Measurements from ENCODE around the gene FOXP1. TPM values are rescaled to one million over a fixed set of nuclear protein-coding genes. Genes with fewer than 3 reads are reported as not detected.

FOXP1 gene
- polyA plus RNA-seq, 1 donor (not counting 4 experiments of a cell fraction or from before 2014, with no cell fraction given) = 14.6 TPM

GRCh38 chr3:71543371-71544016 lies 40.0 kb downstream of the FOXP1 start:
- no peaks in the 10 kb centered on the region for H3K79me2 ChIP-seq (ENCODE audit: control insufficient read depth, insufficient read depth, low read length)
- no peaks in the 10 kb centered on the region for H3K9me3 ChIP-seq (ENCODE audit: control insufficient read depth, low read depth, low read length)
- TF ChIP-seq EZH2 (IDR thresholded peaks at IDR 0.05; ENCODE audit: low read length) = no peak
- TF ChIP-seq CTCF (optimal IDR thresholded peaks at IDR 0.05 in 1 of 3, IDR thresholded peaks at IDR 0.05 in 1 of 3, conservative IDR thresholded peaks at IDR 0.05 in 1 of 3; ENCODE audit: extremely low read depth in 1 of 3, insufficient read depth in 2 of 3, low read length in 3 of 3) = no peak
- DNase-seq (ENCODE audit: low read depth, low spot score) (no peak), FAIRE-seq (no peak)
- H3K9ac ChIP-seq (ENCODE audit: control insufficient read depth, extremely low read depth, insufficient read depth, low read length) = no peak overlapping the region
- H3K27me3 ChIP-seq (ENCODE audit: control insufficient read depth, extremely low read depth, insufficient read depth, low read length) = no peaks in the 10 kb centered on the region
- H3K4me2 ChIP-seq (ENCODE audit: control insufficient read depth, extremely low read depth, insufficient read depth, low read depth, low read length) = no peak overlapping the region
- no peaks in the 10 kb centered on the region for H3K9me1 ChIP-seq (ENCODE audit: control insufficient read depth, extremely low read depth, insufficient read depth, low read length)
- dilution Hi-C loops (cut with MboI; ENCODE audit: extremely low pct_ligation_motif_present, low sequenced_read_pairs) = no loop called here
- H4K20me1 ChIP-seq (ENCODE audit: control insufficient read depth, extremely low read depth, insufficient read depth, low read length) = no peaks in the 10 kb centered on the region
- no peak overlapping the region for H2AFZ ChIP-seq (ENCODE audit: control insufficient read depth, low read length)
- H3K4me3 ChIP-seq (ENCODE audit: control insufficient read depth in 2 of 3, extremely low read depth in 1 of 3, insufficient read depth in 2 of 3, low read depth in 1 of 3, low read length in 3 of 3) = no peak overlapping the region
- no peaks in the 10 kb centered on the region for H3K36me3 ChIP-seq (ENCODE audit: control insufficient read depth in 2 of 2, extremely low read depth in 1 of 2, insufficient read depth in 2 of 2, low read length in 2 of 2)
- peaks cover 11% of the 10 kb centered on the region for H3K4me1 ChIP-seq (ENCODE audit: control insufficient read depth, extremely low read depth, insufficient read depth, low read length)
- H3K27ac ChIP-seq (ENCODE audit: control insufficient read depth, insufficient read depth, low read length) = no peak overlapping the region

DNA sequence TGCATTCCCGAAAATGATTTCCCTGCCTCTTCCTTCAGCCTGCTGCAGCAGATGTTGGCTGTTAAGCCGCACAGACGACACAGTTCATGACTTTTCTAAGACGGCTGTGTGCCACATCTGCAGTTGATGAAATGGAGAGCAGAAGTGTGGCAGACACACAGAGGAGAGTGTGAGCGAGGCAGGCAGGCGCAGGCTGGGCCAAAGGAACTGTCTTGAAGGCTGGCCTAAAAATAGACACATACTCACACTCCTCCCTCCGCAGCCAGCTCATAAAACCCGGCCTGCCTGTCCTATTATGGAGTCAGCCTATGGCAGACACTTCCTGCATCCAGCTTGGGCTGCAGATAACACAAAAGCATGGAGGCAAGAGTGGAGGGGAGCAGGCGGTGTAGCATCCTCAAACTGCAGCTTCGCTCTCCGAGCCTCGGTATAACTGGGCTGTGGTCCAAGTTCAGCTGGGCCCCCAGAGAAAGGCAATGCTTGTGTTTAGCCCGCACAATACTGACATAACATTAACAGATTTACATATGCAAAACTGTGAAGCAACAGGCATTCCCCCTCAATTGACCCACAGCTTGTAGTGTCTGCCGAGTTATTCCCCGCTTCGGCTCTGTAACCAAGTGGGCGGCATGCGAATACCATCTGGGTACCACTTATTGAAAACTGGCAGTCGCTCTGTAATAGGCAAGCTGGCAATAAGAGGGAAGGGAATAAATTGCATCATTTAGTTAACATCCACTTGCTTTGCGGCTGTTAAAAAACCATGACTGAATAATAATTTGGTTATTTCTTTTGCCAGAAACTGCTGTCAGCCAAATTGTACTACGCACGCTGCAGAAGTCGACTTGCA lies 40.8 kb downstream of the FOXP1 start:
- dilution Hi-C loops (cut with MboI; ENCODE audit: extremely low pct_ligation_motif_present, low sequenced_read_pairs) = no loop called here
- no peak overlapping the region for H3K4me3 ChIP-seq (ENCODE audit: control insufficient read depth in 2 of 3, extremely low read depth in 1 of 3, insufficient read depth in 2 of 3, low read depth in 1 of 3, low read length in 3 of 3)
- no peaks in the 10 kb centered on the region for H4K20me1 ChIP-seq (ENCODE audit: control insufficient read depth, extremely low read depth, insufficient read depth, low read length)
- no peak overlapping the region for H3K27ac ChIP-seq (ENCODE audit: control insufficient read depth, insufficient read depth, low read length)
- no peak for DNase-seq (ENCODE audit: low read depth, low spot score)
- H3K4me2 ChIP-seq (ENCODE audit: control insufficient read depth, extremely low read depth, insufficient read depth, low read depth, low read length) = peak overlapping the region; percentile 61
- no peaks in the 10 kb centered on the region for H3K9me3 ChIP-seq (ENCODE audit: control insufficient read depth, low read depth, low read length)
- no peaks in the 10 kb centered on the region for H3K27me3 ChIP-seq (ENCODE audit: control insufficient read depth, extremely low read depth, insufficient read depth, low read length)
- H3K4me1 ChIP-seq (ENCODE audit: control insufficient read depth, extremely low read depth, insufficient read depth, low read length) = peaks cover 11% of the 10 kb centered on the region
- H3K9me1 ChIP-seq (ENCODE audit: control insufficient read depth, extremely low read depth, insufficient read depth, low read length) = no peaks in the 10 kb centered on the region
- H3K9ac ChIP-seq (ENCODE audit: control insufficient read depth, extremely low read depth, insufficient read depth, low read length) = peak overlapping the region; percentile 14
- TF ChIP-seq EZH2 (IDR thresholded peaks at IDR 0.05; ENCODE audit: low read length) (no peak), CTCF (optimal IDR thresholded peaks at IDR 0.05 in 1 of 3, IDR thresholded peaks at IDR 0.05 in 1 of 3, conservative IDR thresholded peaks at IDR 0.05 in 1 of 3; ENCODE audit: extremely low read depth in 1 of 3, insufficient read depth in 2 of 3, low read length in 3 of 3) (no peak)
- H3K79me2 ChIP-seq (ENCODE audit: control insufficient read depth, insufficient read depth, low read length) = no peaks in the 10 kb centered on the region
- H3K36me3 ChIP-seq (ENCODE audit: control insufficient read depth in 2 of 2, extremely low read depth in 1 of 2, insufficient read depth in 2 of 2, low read length in 2 of 2) = no peaks in the 10 kb centered on the region
- peak; percentile 90 for FAIRE-seq
- H2AFZ ChIP-seq (ENCODE audit: control insufficient read depth, low read length) = peak overlapping the region; percentile 94

Measured in keratinocyte (primary cell).